ENCODE data around the gene MICALL2.

GRCh38 chr7:1409555-1409954 is 49.7 kb downstream of the MICALL2 start:
- TF ChIP-seq CTCF (IDR thresholded peaks at IDR 0.05) (no peak), POLR2A (IDR thresholded peaks at IDR 0.05) (no peak)
